Stromal cell of bone marrow (primary cell): Measurements from ENCODE around the gene DNMT1.
A peak's percentile ranks its signal among the peaks of the same experiment; 100 is the strongest.

Source experiments
- DNase-seq: peaks from one replicate; pipeline ENCODE4 v3.0.0-alpha.2; 2012; ENCODE audit warnings: low read depth

The DNMT1 gene

GRCh38 chr19:10139952-10140351 lies 54.8 kb downstream of the DNMT1 start:
- DNase-seq = no peak

- DNase-seq = no peak
These were observed 55.6 kb downstream of the DNMT1 start for GRCh38 chr19:10138879-10139795.

GRCh38 chr19:10137751-10138682 lies 56.7 kb downstream of the DNMT1 start:
- DNase-seq = no peak

- no peak for DNase-seq
These were observed 57.8 kb downstream of the DNMT1 start for GRCh38 chr19:10136936-10137335.

GRCh38 chr19:10135551-10136334 lies 59.0 kb downstream of the DNMT1 start:
- no peak for DNase-seq

GRCh38 chr19:10134040-10134439 lies 60.7 kb downstream of the DNMT1 start:
- no peak for DNase-seq

GRCh38 chr19:10133596-10133995 lies 61.2 kb downstream of the DNMT1 start:
- DNase-seq = no peak

- no peak for DNase-seq
These were observed 61.8 kb downstream of the DNMT1 start for GRCh38 chr19:10132905-10133304.

- DNase-seq = no peak
These were observed 68.5 kb downstream of the DNMT1 start for GRCh38 chr19:10126213-10126639.

- no peak for DNase-seq
These were observed 70.3 kb downstream of the DNMT1 start for GRCh38 chr19:10124429-10124828.

GRCh38 chr19:10122045-10122444 lies 72.7 kb downstream of the DNMT1 start:
- peak; percentile 74 for DNase-seq

GRCh38 chr19:10120538-10121189 lies 74.1 kb downstream of the DNMT1 start:
- DNase-seq = peak; percentile 76

GRCh38 chr19:10118960-10119359 lies 75.8 kb downstream of the DNMT1 start:
- no peak for DNase-seq

- no peak for DNase-seq
These were observed 77.7 kb downstream of the DNMT1 start for GRCh38 chr19:10116866-10117616.

GRCh38 chr19:10116085-10116865 lies 78.5 kb downstream of the DNMT1 start:
- no peak for DNase-seq

GRCh38 chr19:10115392-10116084 lies 79.2 kb downstream of the DNMT1 start:
- DNase-seq = no peak

- no peak for DNase-seq
These were observed 79.9 kb downstream of the DNMT1 start for GRCh38 chr19:10114651-10115391.

GRCh38 chr19:10113964-10114650 lies 80.6 kb downstream of the DNMT1 start:
- no peak for DNase-seq
